OCI-LY7 (cell line): ENCODE data around the gene PCGF5. TPM values are rescaled to one million over a fixed set of nuclear protein-coding genes. Genes with fewer than 3 reads are reported as not detected.

Experiments used
- BruUV-seq: library from RNA; stranded (reverse); fragments of 400-500 nt; replicated peaks from 2 replicates; lab custom pipeline; 2021; lab: Mats Ljungman, UMichigan
- CTCF ChIA-PET: fragments of 300-600 bp; sonication (Branson Sonifier 250); formaldehyde crosslinking; loops from one replicate; lab custom pipeline; 2022; ENCODE audit warnings: antibody characterized with exemption; ENCODE audit not compliant: unreplicated experiment; lab: Charles Lee
- POLR2A ChIA-PET: fragments of 300-600 bp; sonication (Branson Sonifier 250); formaldehyde crosslinking; loops from one replicate; lab custom pipeline; 2022; ENCODE audit warnings: antibody characterized with exemption; lab: Charles Lee
- DNase-seq: peaks from one replicate; pipeline ENCODE4 v3.0.0-alpha.2; 2015; ENCODE audit warnings: low spot score
- H2AFZ ChIP-seq: fragments of 200-600 bp; sonication (generic), shearing (Covaris generic); 2 replicates; pipeline ENCODE4 v1.6.1; 2014; ENCODE audit warnings: mild to moderate bottlenecking, antibody characterized with exemption, low read length, moderate library complexity
- H3K27ac ChIP-seq: fragments of 200-600 bp; sonication (generic); 2 replicates; pipeline ENCODE4 v1.5.1; 2014; ENCODE audit warnings: mixed run types, low read depth, mild to moderate bottlenecking, moderate library complexity, low read length, inconsistent platforms; ENCODE audit not compliant: poor library complexity, severe bottlenecking
- H3K36me3 ChIP-seq: fragments of 200-600 bp; sonication (generic); 2 replicates; pipeline ENCODE4 v1.6.1; 2014; ENCODE audit warnings: mild to moderate bottlenecking, antibody characterized with exemption, low read length, moderate library complexity, mixed read lengths; ENCODE audit not compliant: insufficient read depth
- H3K4me1 ChIP-seq: fragments of 200-600 bp; sonication (generic); 2 replicates; pipeline ENCODE4 v1.5.1; 2014; ENCODE audit warnings: mild to moderate bottlenecking, low read length; ENCODE audit not compliant: insufficient read depth, poor library complexity, severe bottlenecking
- H3K4me2 ChIP-seq: fragments of 200-600 bp; sonication (generic); 2 replicates; pipeline ENCODE4 v1.6.1; 2014; ENCODE audit warnings: mild to moderate bottlenecking, low read length
- H3K4me3 ChIP-seq: fragments of 200-600 bp; sonication (generic); 2 replicates; pipeline ENCODE4 v1.5.1; 2014; ENCODE audit warnings: mild to moderate bottlenecking, low read depth, low read length; ENCODE audit not compliant: poor library complexity, severe bottlenecking
- H3K79me2 ChIP-seq: fragments of 200-600 bp; sonication (generic); 2 replicates; pipeline ENCODE4 v1.6.1; 2016; ENCODE audit warnings: low read depth, mild to moderate bottlenecking, low read length, moderate library complexity, mixed read lengths; ENCODE audit not compliant: insufficient read depth
- H3K9me2 ChIP-seq: fragments of 200-600 bp; sonication (generic); 2 replicates; pipeline ENCODE4 v1.6.1; 2016; ENCODE audit warnings: mild to moderate bottlenecking, low read length, mixed read lengths; ENCODE audit not compliant: insufficient read depth
- H3K9me3 ChIP-seq: fragments of 200-600 bp; sonication (generic); 2 replicates; pipeline ENCODE4 v1.6.1; 2014; ENCODE audit warnings: mild to moderate bottlenecking, mixed run types, low read length, mixed read lengths
- H4K20me1 ChIP-seq: fragments of 200-600 bp; sonication (generic); 2 replicates; pipeline ENCODE4 v1.6.1; 2014; ENCODE audit warnings: mild to moderate bottlenecking, antibody characterized with exemption, low read length, moderate library complexity, mixed read lengths; ENCODE audit not compliant: insufficient read depth
- CTCF ChIP-seq: fragments of 200-600 bp; sonication (generic); conservative IDR thresholded peaks from 2 replicates; pipeline ENCODE4 v1.5.1; 2014; ENCODE audit warnings: mild to moderate bottlenecking, antibody characterized with exemption, low read length, moderate library complexity, mixed read lengths
- EZH2phosphoT487 ChIP-seq: fragments of 200-600 bp; sonication (generic); IDR thresholded peaks from 2 replicates; pipeline ENCODE4 v1.6.1; 2018; ENCODE audit warnings: low read depth, borderline replicate concordance, mild to moderate bottlenecking, mixed run types, antibody characterized with exemption, low read length, moderate library complexity, mixed read lengths
- intact Hi-C: fragments of 100-400 bp; cut with micrococcal nuclease; formaldehyde crosslinking; loops from one replicate; pipeline ENCODE4 v1.10.0; 2022; ENCODE audit not compliant: unreplicated experiment
- total RNA-seq, 2 experiments: library from RNA; depleted of rRNA in 1 of 2; stranded (reverse); fragments of >200 nt in 1 of 2; shearing (Covaris generic) in 1 of 2; gene quantifications; 2 replicates each; pipeline ENCODE4 v1.2.3, GENCODE V29; 2014 to 2022

Gene PCGF5
- total RNA-seq, 2 experiments from 2014 or later = 25.1 to 40.9 TPM

DNA sequence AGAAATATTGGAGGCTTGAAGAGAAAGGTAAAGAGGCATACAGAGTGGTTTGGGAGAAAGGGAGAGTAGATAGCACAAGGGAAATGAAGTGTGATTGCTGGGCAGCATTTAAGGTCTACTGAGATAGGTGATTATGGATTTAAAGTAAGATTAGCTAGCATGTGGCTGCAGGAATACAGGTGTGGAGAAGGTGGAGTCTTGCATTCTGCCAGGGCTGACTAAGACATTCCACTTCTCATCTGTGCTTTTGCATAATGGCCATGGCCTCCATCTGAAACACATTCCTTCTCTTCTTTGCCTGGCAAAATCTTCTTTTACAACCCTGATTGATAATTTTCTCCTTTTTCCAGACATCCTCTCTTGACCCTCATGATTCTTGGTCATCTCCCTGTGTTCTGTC, 31.6 kb upstream of the PCGF5 start:
- no peak overlapping the region for H3K4me2 ChIP-seq
- DNase-seq = no peak
- H3K79me2 ChIP-seq = no peaks in the 10 kb centered on the region
- H3K4me3 ChIP-seq = no peak overlapping the region
- H3K9me2 ChIP-seq = no peaks in the 10 kb centered on the region
- H3K4me1 ChIP-seq = peaks cover 7% of the 10 kb centered on the region
- no TSS peak for BruUV-seq
- H3K27ac ChIP-seq = no peak overlapping the region
- no peaks in the 10 kb centered on the region for H4K20me1 ChIP-seq
- intact Hi-C loops = no loop called here
- no peak overlapping the region for H2AFZ ChIP-seq
- H3K9me3 ChIP-seq = no peaks in the 10 kb centered on the region
- ChIA-PET CTCF (no interaction called here), POLR2A (no interaction called here)
- no peaks in the 10 kb centered on the region for H3K36me3 ChIP-seq
- TF ChIP-seq CTCF = no peak
- no peak for TF ChIP-seq EZH2phosphoT487

GRCh38 chr10:91190388-91190870, 30.0 kb upstream of the PCGF5 start:
- Histone ChIP-seq H3K4me1 (peaks cover 7% of the 10 kb centered on the region), H3K9me2 (no peaks in the 10 kb centered on the region), H3K27ac (no peak overlapping the region), H4K20me1 (no peaks in the 10 kb centered on the region), H3K9me3 (no peaks in the 10 kb centered on the region), H2AFZ (no peak overlapping the region), H3K36me3 (no peaks in the 10 kb centered on the region), H3K4me3 (no peak overlapping the region), H3K79me2 (no peaks in the 10 kb centered on the region), H3K4me2 (peak overlapping the region; percentile 6; the same call in 1 of the 2 replicates)
- ChIA-PET POLR2A (no interaction called here), CTCF (no interaction called here)
- no peak for DNase-seq
- intact Hi-C loops = no loop called here
- TF ChIP-seq CTCF (no peak), EZH2phosphoT487 (no peak)
- BruUV-seq = no TSS peak

DNA sequence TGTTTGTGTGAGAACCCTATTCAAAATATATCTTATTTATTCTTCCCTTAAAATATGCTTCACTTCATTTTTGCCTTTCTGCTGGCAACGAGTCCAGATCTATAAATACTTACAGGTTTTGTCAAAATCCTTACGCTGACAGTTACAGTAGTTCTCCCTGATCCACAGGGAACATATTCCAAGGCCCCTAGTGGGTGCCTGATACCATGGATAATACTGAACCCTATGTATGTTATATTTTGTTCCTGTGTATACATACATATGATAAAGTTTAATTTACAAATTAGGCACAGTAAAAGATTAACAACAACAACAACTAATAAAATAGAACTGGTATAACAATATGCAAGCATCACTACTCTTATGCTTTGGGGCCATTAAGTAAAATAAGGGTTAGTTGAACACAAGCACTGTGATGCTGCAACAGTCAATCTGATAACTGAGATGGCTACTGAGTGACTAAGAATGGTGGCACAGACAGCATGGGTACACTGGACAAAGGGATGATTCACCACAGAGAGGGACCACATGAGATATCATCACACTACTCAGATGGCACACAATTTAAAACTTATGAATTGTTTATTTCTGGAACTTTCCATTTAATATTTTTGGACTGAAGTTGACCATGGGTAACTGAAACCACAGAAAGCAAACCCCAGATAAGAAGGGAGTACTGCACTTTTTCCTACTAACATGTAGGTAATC, 29.4 kb upstream of the PCGF5 start:
- no peak for TF ChIP-seq CTCF
- no peak for TF ChIP-seq EZH2phosphoT487
- intact Hi-C loops = no loop called here
- Histone ChIP-seq H3K4me1 (peaks cover 7% of the 10 kb centered on the region), H3K9me3 (no peaks in the 10 kb centered on the region), H2AFZ (no peak overlapping the region), H3K4me3 (no peak overlapping the region), H3K27ac (no peak overlapping the region), H3K4me2 (peak overlapping the region; percentile 6; the same call in 1 of the 2 replicates), H3K36me3 (no peaks in the 10 kb centered on the region), H3K9me2 (no peaks in the 10 kb centered on the region), H4K20me1 (no peaks in the 10 kb centered on the region), H3K79me2 (no peaks in the 10 kb centered on the region)
- POLR2A ChIA-PET = no interaction called here
- no TSS peak for BruUV-seq
- DNase-seq = no peak
- CTCF ChIA-PET = no interaction called here
